Stimulated activated CD4-positive, alpha-beta T cell treated with anti-CD3 and anti-CD28 coated beads, Interleukin-4, amount 100 ng/mL, for 24 hours (primary cell): ENCODE results near the gene DBNDD1.
A peak's percentile ranks its signal among the peaks of the same experiment; 100 is the strongest.
"Not testable (repeated sequence)": the region's sequence is repeated elsewhere in the genome, so short reads cannot be mapped to it uniquely, and the experiment has no call there.

Source experiments
- DNase-seq: peaks from one replicate; pipeline ENCODE4 v3.0.0-alpha.2; 2020

The DBNDD1 gene

DNA sequence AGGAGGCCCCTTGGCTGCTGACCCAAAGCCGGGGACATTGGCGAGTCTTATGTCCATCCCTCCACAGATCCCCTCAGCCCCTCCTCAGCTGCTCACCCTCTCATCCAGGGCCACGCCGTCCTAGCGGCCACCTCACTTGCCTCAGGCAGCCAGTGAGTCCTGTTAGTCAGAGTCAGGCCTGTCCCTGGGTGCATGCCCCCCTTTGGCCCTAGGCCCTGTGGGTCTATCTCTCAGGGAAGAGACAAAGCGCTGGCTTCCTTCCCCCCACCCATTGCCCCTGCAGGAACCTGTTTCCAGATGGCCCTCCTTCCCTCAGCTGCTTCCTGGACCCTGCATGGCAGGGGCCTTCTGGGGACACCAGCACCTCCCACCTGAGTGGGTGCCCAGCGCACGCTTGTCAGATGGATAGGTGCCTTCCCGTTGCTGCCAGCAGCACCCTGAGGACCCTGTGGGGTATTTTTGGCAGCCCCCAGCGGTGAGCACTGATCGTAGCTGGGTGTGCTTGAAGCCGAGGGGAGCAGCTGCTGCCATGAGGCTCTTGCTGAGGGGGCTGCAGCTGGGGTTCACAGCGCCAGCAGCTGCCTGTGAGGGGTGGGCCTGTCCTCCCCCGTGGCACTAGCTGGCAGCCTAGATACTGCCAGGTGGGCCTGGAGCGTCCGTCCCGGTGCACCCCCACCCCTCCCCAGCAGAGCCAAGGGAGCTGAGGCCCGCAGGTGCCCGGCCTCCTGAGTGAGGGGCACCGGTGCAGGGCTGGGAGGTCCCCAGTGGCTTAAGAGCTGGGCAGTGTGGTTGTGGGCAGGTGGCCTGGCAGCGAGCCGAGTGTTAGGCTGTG lies 8.4 kb downstream of the DBNDD1 start:
- no peak for DNase-seq

DNA sequence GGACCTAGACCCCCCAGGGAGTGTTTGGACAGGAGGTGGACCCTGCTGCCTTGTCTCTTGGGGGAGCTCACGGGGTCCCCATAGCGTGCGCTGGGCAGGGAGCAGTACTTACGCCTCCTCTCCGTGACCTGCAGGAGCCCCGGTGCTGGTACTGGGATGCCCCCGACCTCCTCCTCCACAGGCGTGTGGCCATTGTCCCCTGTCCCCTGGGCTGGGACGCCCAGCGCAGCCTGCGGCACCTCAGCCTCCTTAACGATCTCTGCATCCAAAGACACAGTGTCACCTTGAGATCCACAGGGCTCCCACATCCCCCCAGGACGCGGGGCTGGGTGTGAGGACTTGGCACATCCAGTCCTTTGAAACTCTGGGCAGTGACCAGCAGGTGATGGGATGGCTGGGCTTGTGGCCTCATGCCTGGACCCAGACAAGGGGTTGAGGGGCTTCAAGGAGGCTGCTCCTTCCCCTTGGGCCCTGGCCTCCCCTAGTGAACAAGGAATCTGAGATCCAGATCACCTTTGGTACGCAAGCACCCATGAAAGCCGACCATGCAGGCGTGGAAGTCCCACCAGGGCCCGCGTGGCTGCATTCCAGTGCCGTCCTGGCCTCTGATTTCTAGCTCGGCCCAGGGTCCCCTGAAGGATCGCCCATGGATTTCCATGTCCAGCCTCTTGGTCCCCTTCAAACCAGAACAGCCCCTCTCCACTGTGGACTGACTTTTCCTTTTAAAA lies 9.9 kb downstream of the DBNDD1 start:
- DNase-seq = no peak

DNA sequence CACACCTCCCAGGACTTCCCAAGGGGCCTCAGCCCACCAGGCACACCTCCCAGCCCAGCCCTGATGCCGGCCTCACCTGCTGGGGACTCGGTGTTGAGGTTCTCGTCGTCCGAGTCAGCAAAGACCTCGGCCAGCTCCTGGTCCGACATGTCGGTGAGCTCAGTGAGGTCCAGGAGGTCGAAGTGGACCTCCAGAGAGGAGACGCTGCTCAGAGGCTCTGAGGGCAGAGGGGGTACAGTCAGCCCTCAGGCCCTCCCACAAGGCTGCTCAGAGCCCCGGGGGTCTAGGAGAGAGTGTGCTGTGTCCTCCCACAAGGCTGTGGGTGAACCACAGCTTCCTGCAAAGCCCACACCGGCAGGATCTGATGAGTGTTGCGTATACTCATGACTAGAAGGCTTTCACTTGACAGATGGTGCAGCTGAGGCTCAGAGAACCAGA lies 10.5 kb downstream of the DBNDD1 start:
- peak; percentile 71 for DNase-seq

DNA sequence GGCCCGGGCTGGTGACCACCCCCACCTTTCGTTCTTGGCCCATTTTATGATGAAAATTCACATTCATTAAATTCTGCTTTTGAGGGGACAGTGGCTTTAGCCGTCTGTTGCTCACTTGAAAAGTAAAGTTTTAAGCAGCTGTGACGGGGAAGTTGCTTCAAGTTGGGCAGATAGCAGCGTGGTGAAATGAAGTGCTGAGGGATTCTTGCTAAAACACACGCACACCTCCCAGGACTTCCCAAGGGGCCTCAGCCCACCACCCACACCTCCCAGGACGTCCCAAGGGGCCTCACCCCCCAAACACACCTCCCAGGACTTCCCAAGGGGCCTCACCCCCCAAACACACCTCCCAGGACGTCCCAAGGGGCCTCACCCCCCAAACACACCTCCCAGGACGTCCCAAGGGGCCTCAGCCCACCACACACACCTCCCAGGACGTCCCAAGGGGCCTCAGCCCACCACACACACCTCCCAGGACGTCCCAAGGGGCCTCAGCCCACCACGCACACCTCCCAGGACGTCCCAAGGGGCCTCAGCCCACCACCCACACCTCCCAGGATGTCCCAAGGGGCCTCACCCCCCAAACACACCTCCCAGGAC lies 11.5 kb downstream of the DBNDD1 start:
- DNase-seq = not testable (repeated sequence)

DNA sequence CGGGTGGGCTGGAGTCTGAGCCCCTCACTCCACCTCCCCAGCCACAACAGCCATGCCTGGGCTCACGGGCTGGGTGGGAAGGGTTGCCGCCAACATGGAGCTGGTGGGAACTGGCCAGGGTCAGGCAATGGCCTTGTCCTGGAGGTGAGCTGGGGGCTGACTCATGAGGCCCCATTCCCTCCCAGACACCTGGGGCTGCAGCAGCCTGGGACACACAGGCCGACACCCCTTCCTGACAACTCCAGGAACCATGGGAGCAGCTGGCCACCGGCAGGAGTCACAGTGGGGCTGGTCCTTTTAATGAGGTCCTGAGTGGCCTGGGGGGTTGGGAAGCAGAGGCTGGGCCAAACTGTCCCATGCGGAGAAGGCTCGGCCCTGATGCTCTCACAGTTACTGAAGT lies 12.2 kb downstream of the DBNDD1 start:
- DNase-seq = no peak

DNA sequence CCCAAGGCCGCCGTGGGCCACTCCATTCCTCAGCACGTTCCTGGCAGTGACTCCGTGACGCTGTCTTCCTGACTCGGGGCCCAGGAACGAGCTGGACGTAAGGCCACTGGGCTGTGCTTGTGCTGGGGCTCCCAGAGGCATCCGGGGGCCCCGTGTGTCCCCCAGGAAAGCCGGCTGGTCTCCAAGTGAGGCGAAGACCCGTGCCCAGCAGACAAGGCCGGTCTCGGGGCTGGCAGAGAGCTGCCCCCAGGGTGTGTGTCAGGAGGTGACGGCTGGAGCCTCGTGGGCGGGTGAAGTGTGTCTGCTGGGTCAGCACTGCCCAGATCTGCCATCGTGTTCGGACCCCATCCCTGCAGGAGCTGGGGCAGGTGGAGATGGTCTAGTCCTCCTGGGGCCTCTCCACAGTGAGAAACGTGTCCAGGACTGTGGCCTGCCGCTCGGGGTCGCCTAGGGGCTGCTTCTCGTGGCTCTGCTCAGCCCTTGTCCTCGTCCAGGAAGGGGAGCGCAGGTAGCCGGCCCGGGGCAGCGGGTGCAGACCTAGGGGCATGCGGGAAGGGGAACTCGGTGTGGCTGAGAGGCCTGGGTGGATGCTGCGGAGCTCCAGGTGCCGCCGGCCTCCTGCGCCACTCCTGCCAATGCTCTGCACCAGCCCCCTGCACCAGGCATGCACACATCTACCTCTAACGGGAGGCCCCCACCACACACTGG lies 13.1 kb downstream of the DBNDD1 start:
- DNase-seq = no peak

DNA sequence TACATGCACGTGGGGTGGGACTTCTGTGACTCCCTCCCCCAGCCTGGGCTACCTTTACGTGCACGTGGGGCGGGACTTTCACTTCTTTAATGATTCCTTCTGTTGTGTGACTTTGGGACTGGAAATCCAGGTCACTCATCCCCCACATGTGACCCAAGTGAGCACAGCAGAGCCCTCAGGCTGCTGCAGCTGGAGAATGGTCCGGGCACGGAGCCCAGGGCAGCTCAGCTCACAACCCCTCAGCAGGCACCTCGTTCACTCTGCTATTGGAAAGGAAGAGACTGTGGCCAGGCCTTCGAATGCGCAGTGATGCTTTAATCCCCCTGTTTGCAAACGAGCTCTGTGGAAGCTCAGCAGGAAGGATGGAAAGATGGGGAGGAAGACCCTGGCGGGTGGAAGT lies 14.7 kb downstream of the DBNDD1 start:
- no peak for DNase-seq

DNA sequence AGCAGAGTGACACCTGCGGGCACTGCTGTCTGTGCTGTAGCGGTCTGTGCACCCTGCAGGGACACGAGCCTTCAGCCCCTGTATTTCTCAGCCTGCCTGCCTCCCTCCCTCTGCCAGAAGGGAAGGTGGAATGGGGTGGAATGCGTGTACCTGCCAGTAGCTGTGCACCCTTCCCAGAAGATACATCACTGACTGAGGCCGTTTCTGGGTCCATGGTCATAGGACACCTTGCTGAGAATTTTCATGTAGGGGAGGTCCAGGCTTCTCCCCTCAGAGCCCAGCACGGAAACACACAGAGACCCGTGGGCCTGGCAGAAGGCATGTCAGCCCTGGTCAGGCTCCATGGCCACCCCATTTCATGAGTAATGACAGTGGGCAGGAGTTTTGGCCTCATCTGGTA lies 16.5 kb downstream of the DBNDD1 start:
- no peak for DNase-seq

DNA sequence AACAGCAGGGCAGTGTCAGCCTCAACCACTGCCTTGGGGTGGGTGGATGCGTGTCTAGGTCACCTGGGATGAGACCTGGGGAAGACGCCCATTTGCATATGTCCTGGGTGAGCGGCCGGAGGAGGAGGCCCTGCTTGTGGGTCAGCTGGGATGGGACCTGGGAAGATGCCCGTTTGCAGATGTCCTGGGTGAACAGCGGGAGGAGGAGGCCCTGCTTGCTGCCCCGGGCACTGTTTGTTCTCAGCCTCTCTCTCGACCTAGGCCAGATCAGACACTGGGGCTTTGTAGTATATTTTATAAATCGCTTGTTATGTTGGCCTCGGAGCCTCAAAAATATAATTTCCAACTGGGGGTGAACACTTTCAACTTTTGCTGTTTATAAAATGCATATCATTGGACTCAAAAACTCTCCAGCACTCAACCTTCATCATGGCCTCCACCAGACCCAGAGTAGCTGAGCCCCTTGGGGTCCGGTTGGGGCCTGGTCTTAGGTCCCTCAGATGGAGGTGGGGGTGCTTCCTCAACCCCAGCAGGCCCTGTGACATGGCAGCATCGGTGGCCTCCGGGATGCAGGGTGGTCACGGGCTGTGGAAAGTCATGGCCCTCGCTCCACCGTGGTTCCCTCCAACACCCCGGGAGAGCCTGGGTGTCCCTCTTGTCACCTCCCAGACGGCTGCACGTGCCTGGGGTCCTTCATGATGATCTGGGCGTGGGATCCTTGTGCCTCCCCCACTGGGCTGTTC lies 17.3 kb downstream of the DBNDD1 start:
- no peak for DNase-seq

DNA sequence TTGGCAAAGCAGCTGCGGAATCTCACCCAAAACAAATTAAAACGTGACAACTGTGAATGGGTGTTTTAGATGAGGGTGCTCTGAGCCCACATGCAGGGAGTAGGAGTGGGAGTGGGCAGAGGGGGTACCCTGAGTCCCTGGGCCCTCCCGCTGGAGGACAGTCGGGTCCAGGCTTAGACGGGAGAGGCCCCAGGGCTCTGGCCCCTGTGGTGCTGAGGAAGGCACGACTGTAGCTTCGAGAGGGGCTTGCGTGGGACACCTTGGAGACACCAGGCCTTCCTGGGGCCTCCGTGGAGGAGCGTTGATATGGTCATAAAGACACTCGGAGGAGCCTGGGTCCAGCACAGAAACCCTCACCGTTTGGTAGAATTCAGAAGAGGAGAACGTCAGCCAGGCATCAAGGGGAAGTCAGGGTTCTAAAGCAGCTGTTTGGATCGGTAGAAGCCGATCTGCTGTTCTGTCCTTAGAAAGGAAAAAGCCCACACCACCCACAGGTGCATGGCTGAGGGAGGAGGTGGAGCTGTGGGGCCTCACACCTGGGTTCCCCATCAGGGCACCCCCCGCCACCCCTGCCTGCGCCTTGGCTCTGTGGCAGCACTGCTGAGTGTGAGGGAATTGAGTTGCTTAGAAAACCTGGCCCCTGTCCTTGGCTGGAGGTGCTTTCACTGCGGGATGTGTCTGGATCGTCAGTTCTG lies 18.4 kb downstream of the DBNDD1 start:
- no peak for DNase-seq

DNA sequence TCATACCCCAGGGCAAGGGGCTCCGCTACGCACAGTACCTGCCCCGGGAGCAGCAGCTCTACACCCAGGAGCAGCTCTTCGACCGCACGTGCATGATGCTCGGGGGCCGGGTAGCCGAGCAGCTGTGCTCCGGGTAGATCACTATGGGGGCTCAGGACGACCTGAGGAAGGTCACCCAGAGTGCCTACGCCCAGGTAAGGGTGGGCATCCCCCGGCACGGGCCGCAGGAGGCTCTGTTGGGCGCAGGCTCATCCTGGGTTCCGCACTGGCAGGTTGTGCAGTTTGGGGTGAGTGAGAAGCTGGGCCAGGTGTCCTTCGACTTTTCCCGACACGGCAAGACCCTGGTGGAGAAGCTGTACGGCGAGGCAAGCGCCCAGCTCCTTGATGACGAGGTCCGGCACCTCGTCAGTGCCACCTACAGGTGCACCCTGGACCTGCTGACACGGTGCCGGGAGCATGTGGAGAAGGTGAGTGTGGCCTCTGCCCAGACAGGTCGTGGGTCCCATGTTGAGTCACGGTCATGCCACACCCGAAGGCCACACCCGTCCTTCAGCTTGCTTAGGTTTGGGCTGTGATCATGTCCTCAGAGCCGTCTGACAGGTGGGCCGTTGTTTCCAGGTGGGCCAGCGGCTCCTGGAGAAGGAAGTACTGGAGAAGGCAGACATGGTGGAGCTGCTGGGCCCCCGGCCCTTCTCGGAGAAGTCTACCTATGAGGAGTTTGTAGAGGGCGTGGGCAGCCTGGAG lies 19.3 kb downstream of the DBNDD1 start:
- DNase-seq = no peak

DNA sequence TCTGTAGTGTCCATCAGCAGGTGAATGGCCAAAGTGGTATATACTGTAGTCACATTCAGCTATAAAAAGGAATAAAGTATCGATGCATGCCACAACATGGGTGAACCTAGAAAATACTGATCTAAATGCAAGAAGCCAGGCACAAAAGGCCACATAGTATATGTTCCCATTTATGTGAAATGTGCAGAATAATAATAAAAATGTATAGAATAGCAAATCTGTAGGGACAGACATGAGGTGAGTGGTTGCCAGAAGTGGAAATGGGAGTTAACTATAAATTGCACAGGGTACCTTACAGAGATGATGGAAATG lies 23.1 kb downstream of the DBNDD1 start:
- DNase-seq = no peak

DNA sequence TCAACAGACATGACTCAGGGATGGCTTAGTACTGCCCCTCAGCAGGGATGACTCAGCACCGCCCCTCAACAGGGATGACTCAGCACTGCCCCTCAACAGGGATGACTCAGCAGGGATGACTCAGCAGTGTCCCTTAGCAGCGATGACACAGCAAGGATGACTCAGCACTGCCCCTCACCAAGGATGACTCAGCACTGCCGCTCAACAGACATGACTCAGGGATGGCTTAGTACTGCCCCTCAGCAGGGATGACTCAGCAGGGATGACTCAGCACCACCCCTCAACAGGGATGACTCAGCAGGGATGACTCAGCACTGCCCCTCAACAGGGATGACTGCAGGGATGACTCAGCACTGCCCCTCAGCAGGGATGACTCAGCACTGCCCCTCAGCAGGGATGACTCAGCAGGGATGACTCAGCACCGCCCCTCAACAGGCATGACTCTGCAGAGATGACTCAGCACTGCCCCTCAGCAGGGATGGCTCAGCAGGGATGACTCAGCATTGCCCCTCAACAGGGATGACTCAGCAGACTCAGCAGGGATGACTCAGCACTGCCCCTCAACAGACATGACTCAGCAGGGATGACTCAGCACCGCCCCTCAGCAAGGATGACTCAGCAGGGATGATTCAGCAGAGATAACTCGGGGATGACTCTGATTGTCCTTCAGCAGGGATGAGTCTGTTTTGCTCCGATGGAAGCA lies 23.6 kb downstream of the DBNDD1 start:
- DNase-seq = peak; percentile 69

DNA sequence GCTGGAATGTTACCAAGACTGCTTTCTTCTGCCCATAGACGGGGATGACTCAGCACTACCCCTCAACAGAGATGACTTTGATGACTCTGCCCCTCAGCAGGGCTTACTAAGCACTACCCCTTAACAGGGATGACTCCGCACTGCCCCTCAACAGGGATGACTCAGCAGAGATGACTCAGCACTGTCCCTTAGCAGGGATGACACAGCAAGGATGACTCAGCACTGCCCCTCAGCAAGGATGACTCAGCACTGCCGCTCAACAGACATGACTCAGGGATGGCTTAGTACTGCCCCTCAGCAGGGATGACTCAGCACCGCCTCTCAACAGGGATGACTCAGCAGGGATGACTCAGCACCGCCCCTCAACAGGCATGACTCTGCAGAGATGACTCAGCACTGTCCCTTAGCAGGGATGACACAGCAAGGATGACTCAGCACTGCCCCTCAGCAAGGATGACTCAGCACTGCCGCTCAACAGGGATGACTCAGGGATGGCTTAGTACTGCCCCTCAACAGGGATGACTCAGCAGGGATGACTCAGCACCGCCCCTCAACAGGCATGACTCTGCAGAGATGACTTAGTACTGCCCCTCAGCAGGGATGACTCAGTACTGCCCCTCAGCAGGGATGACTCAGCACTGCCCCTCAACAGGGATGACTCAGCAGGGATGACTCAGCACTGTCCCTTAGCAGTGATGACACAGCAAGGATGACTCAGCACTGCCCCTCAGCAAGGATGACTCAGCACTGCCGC lies 24.4 kb downstream of the DBNDD1 start:
- DNase-seq = peak; percentile 67

DNA sequence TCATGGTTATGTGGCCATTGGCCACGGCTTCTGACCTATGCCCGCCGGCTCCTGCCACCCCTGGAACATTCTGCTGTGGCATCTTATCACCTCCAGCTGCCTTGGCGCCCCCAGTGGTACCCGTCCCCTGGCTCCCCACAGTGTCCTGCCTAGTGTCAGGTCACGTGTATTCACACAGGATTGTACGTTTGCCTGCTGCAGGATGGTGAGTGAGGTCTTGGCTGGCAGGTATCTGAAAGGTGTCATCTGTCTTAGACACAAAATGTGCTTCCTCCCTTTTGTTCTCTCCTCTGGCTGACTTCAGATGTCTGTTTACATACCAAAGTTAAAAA lies 24.9 kb downstream of the DBNDD1 start:
- no peak for DNase-seq

DNA sequence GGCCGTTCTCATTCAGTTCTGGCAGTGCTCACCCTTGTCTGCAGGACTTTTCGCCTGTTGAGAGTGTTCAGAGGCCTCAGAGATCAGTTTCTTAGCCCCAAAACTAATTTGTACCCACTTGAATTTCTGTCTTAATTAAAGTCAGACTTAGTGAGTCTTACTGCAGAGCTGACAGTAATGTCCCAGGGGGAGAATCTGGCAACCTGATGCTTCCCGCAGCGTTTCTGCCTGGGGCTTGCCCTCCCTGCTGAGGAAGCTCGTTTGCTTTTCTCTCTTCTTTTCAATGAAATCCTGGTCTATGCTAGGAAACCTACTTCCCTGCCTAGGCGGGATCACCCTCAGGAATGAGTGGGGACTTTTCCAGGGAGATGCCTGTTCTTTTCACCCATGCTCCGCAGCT lies 25.3 kb downstream of the DBNDD1 start:
- no peak for DNase-seq

DNA sequence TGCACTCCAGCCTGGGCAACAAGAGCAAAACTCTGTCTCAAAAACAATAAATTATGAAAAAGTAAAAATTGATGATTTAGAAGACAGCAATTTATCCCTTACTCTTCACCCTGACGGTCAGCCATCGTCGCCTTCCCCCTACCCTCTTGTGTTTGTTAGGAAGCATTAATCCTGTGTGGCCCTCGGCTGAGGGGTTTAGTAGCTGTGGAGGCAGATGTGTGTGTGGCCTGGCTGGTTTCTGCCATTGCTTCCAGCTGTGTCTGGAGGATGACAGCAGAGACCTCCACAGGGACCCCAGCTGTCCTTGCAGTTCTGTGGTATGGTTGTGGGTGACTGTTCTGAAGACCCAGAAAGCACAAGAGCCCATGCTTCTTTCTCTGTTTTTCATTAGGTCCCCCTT lies 25.9 kb downstream of the DBNDD1 start:
- no peak for DNase-seq

DNA sequence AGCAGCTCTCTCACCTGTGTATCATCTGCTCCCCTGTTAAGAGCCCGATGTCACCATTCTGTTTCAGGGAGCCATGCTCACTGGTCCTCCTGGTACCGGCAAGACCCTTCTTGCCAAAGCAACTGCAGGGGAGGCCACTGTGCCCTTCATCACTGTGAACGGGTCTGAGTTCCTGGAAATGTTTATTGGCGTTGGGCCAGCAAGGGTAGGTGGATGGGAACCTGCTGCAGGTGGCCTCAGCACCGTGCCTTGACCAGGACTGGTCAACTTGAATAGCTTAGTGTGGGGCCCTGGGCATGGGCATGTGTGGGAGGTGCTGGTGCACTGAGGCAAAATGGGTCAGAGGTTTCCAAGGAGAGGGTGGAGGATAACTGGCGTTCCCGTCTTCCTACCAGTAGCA lies 28.5 kb downstream of the DBNDD1 start:
- no peak for DNase-seq

DNA sequence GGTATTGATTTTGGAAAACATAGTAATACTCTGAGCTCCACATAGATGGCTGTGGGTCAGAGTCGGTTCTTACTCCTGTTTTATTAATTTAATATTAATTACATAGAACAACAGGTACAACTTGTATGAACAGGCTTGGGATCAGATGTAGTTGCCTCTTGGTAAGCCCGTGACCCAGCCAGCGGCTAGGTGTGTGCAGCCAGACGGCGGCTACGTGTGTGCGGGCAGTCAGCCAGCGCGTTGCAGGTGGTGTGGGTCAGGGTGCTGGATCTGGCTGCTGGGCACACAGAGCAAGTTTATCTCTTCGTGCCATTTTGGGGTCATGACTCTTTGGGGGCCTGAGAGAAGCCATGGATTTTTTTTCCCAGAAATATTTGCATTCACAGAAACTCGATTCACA lies 30.3 kb downstream of the DBNDD1 start:
- no peak for DNase-seq

DNA sequence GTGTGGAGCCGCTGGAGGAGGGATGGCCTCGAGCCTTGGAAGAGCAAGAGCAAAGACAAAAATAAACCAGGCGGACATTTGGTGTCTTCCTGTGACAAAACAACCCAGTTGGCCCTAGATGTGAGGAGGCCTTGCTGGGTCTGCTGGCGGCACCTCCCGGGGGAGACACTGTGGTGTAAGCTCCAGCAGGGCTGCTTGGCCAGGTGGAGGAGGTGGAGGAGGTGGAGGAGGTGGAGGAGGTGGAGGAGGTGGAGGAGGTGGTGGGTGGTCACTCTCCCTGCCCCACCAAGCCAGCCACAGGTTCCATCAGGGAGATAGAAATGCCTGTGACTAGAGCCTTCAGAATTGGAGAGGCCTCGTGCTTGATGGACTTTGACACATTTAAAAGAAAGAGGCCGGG lies 32.1 kb downstream of the DBNDD1 start:
- DNase-seq = no peak
